GM12878 (cell line): ENCODE data around the gene ACAP2. TPM values are rescaled to one million over a fixed set of nuclear protein-coding genes. Genes with fewer than 3 reads are reported as not detected.

Experiments used
- ATAC-seq: fragments of 200-7000 bp; cut with Tn5 transposase; 3 replicates; pipeline ENCODE4 v1.9.1; 2020; ENCODE audit warnings: mild to moderate bottlenecking, moderate library complexity
- BruUV-seq: library from RNA; stranded (reverse); fragments of 400-500 nt; replicated peaks from 2 replicates; lab custom pipeline; 2021; lab: Mats Ljungman, UMichigan
- CTCF ChIA-PET: fragments of 300-600 bp; sonication (Branson Sonifier 250); formaldehyde crosslinking; extraction: SDS; loops from one replicate; lab custom pipeline; 2021; ENCODE audit warnings: inconsistent platforms; lab: Yijun Ruan, JAX
- POLR2A ChIA-PET: fragments of 350-600 bp; formaldehyde crosslinking; extraction: SDS; loops from one replicate; lab custom pipeline; 2021; ENCODE audit warnings: inconsistent platforms; lab: Charles Lee
- RAD21 ChIA-PET: fragments of 300-600 bp; sonication (Branson Sonifier 250); formaldehyde crosslinking; loops from one replicate; lab custom pipeline; 2023; ENCODE audit warnings: antibody characterized with exemption; ENCODE audit not compliant: unreplicated experiment; lab: Charles Lee
- SMC1A ChIA-PET: fragments of 300-600 bp; sonication (Branson Sonifier 250); formaldehyde crosslinking; loops from one replicate; lab custom pipeline; 2023; ENCODE audit not compliant: unreplicated experiment, uncharacterized antibody; lab: Charles Lee
- DNase-seq: peaks from one replicate; pipeline ENCODE4 v3.0.0-alpha.2; 2011; ENCODE audit warnings: low read depth, low spot score
- FAIRE-seq: peaks from 3 replicates; lab custom pipeline; 2011; peaks lifted over from hg19 to GRCh38; lab: Jason Lieb, UNC
- H2AFZ ChIP-seq: 2 replicates; pipeline ENCODE4 v1.6.0; 2011; ENCODE audit warnings: low read depth, low read length, control low read depth; ENCODE audit not compliant: control insufficient read depth
- H3K27ac ChIP-seq: 2 replicates; pipeline ENCODE4 v1.5.1; 2011; ENCODE audit warnings: control low read depth; ENCODE audit not compliant: control insufficient read depth, insufficient read depth
- H3K27me3 ChIP-seq, 2 experiments: replicated peaks in 1 of 2; 2 replicates each; pipeline versions ENCODE4 v1.6.0 to v1.6.1; 2011; ENCODE audit warnings: low read length in 1 of 2; ENCODE audit not compliant: control insufficient read depth in 2 of 2, insufficient read depth in 2 of 2
- H3K36me3 ChIP-seq, 2 experiments: 2 replicates each; pipeline ENCODE4 v1.5.1; 2011; ENCODE audit warnings: low read length in 1 of 2; ENCODE audit not compliant: control insufficient read depth in 2 of 2, insufficient read depth in 2 of 2
- H3K4me1 ChIP-seq: 2 replicates; pipeline ENCODE4 v1.6.1; 2011; ENCODE audit warnings: mild to moderate bottlenecking, low read length, moderate library complexity, mixed read lengths; ENCODE audit not compliant: control insufficient read depth, insufficient read depth
- H3K4me2 ChIP-seq: 2 replicates; pipeline ENCODE4 v1.6.0; 2011; ENCODE audit warnings: control low read depth; ENCODE audit not compliant: control insufficient read depth, insufficient read depth
- H3K4me3 ChIP-seq: fragments of 200-600 bp; sonication (generic); 2 replicates; pipeline ENCODE4 v1.5.1; 2016
- H3K79me2 ChIP-seq: 2 replicates; pipeline ENCODE4 v1.6.0; 2011; ENCODE audit warnings: low read length; ENCODE audit not compliant: control insufficient read depth, insufficient read depth
- H3K9ac ChIP-seq: 2 replicates; pipeline ENCODE4 v1.8.0; 2011; ENCODE audit warnings: low read length, control low read depth, mixed read lengths; ENCODE audit not compliant: control insufficient read depth, insufficient read depth
- H3K9me3 ChIP-seq: replicated peaks from 3 replicates; pipeline ENCODE4 v1.5.1; 2011; ENCODE audit warnings: mild to moderate bottlenecking, low read length; ENCODE audit not compliant: control insufficient read depth, insufficient read depth
- H4K20me1 ChIP-seq: 2 replicates; pipeline ENCODE4 v1.6.0; 2011; ENCODE audit not compliant: control insufficient read depth, insufficient read depth
- CBFB ChIP-seq: IDR thresholded peaks from 2 replicates; pipeline ENCODE4 v1.6.1; 2016; ENCODE audit warnings: antibody characterized with exemption, low read depth
- EED ChIP-seq: sonication (generic); IDR thresholded peaks from 2 replicates; pipeline ENCODE4 v1.6.1; 2016; ENCODE audit warnings: antibody characterized with exemption, low read depth
- EGR1 ChIP-seq, 2 experiments: IDR thresholded peaks; 1 replicate in 1 of 2; 2 replicates in 1 of 2; pipeline ENCODE4 v1.6.1; 2011 to 2012; ENCODE audit warnings: low read depth in 2 of 2, low read length in 2 of 2, borderline replicate concordance in 1 of 2, mild to moderate bottlenecking in 1 of 2, moderate library complexity in 1 of 2
- EZH2 ChIP-seq: IDR thresholded peaks from 2 replicates; pipeline ENCODE4 v1.6.1; 2012; ENCODE audit warnings: low read depth, mild to moderate bottlenecking, control low read depth, inconsistent platforms, low read length, borderline replicate concordance; ENCODE audit not compliant: control insufficient read depth
- FOS ChIP-seq: IDR thresholded peaks from 3 replicates; pipeline ENCODE4 v1.6.1; 2011; ENCODE audit warnings: borderline replicate concordance; ENCODE audit not compliant: insufficient read length; ENCODE audit errors: extremely low read depth
- IKZF2 ChIP-seq, 2 experiments: fragments of 450-650 bp; IDR thresholded peaks; 2 replicates each; pipeline ENCODE4 v1.6.1; 2017; ENCODE audit warnings: mild to moderate bottlenecking in 2 of 2, moderate library complexity in 2 of 2
- IRF3 ChIP-seq: fragments of 450-650 bp; IDR thresholded peaks from 2 replicates; pipeline ENCODE4 v1.6.1; 2014; ENCODE audit warnings: mild to moderate bottlenecking
- MEF2B ChIP-seq: fragments of 450-650 bp; IDR thresholded peaks from 2 replicates; pipeline ENCODE4 v1.6.1; 2018; ENCODE audit warnings: mild to moderate bottlenecking, moderate library complexity; ENCODE audit not compliant: partially characterized antibody, poor library complexity, severe bottlenecking
- NFIC ChIP-seq: IDR thresholded peaks from 2 replicates; pipeline ENCODE4 v1.6.1; 2012; ENCODE audit warnings: low read depth, mild to moderate bottlenecking, inconsistent platforms, low read length, moderate library complexity
- POLR2A ChIP-seq: IDR thresholded peaks from 2 replicates; pipeline ENCODE4 v1.6.1; 2011; ENCODE audit warnings: low read depth, mild to moderate bottlenecking, low read length
- POLR2AphosphoS2 ChIP-seq: IDR thresholded peaks from 2 replicates; pipeline ENCODE4 v1.6.1; 2011; ENCODE audit warnings: low read depth, mild to moderate bottlenecking, low read length, improper control_type of control experiment, moderate library complexity
- RELA ChIP-seq: fragments of 450-650 bp; IDR thresholded peaks from 2 replicates; pipeline ENCODE4 v1.8.0; 2014; ENCODE audit warnings: borderline replicate concordance; ENCODE audit not compliant: partially characterized antibody
- RELB ChIP-seq: fragments of 450-650 bp; IDR thresholded peaks from 2 replicates; pipeline ENCODE4 v1.6.1; 2017; ENCODE audit warnings: low read depth, mild to moderate bottlenecking, moderate library complexity
- RUNX3 ChIP-seq: IDR thresholded peaks from 2 replicates; pipeline ENCODE4 v1.6.1; 2012; ENCODE audit warnings: low read length, inconsistent platforms
- SMAD5 ChIP-seq: IDR thresholded peaks from 2 replicates; pipeline ENCODE4 v1.6.1; 2016; ENCODE audit warnings: antibody characterized with exemption, low read depth
- STAT3 ChIP-seq: IDR thresholded peaks from 2 replicates; pipeline ENCODE4 v1.6.1; 2011; ENCODE audit warnings: low read depth, low read length, improper control_type of control experiment
- TCF12 ChIP-seq: IDR thresholded peaks from 2 replicates; pipeline ENCODE4 v1.6.1; 2011; ENCODE audit warnings: low read depth, mild to moderate bottlenecking, low read length
- TCF3 ChIP-seq: IDR thresholded peaks from 2 replicates; pipeline ENCODE4 v1.6.1; 2012; ENCODE audit warnings: low read depth, mild to moderate bottlenecking, low read length, borderline replicate concordance; ENCODE audit not compliant: insufficient read depth
- TCF7 ChIP-seq: IDR thresholded peaks from 2 replicates; pipeline ENCODE4 v1.6.1; 2014; ENCODE audit warnings: antibody characterized with exemption, borderline replicate concordance
- YY1 ChIP-seq: IDR thresholded peaks from 2 replicates; pipeline ENCODE4 v1.6.1; 2011; ENCODE audit warnings: low read depth, mild to moderate bottlenecking, low read length
- ZNF207 ChIP-seq: fragments of 450-650 bp; IDR thresholded peaks from 2 replicates; pipeline ENCODE4 v1.6.1; 2014; ENCODE audit warnings: antibody characterized with exemption, mild to moderate bottlenecking, borderline replicate concordance
- WGBS: methylation state at CpG from one replicate; pipeline ENCODE4 v1.1.6; 2016; ENCODE audit warnings: low lambda C conversion rate; ENCODE audit not compliant: insufficient replicate concordance, insufficient coverage; ENCODE audit errors: missing lambda C conversion rate; 5-methylcytosine and 5-hydroxymethylcytosine counted together
- in situ Hi-C: fragments of 300-500 bp; cut with MboI; formaldehyde crosslinking; loops from 9 replicates; pipeline ENCODE4 v1.14.3; 2018; ENCODE audit warnings: mixed read lengths
- intact Hi-C: fragments of 100-400 bp; cut with micrococcal nuclease; formaldehyde crosslinking; loops from one replicate; pipeline ENCODE4 v1.14.2; 2022; ENCODE audit not compliant: unreplicated experiment
- polyA plus RNA-seq, 11 experiments: library from polyadenylated mRNA; depleted of rRNA in 4 of 11; unstranded in 6 of 11; stranded (reverse) in 5 of 11; fragments of >200 nt; fragmentation: Nextera tagmentation in 4 of 11; fragmentation: Illumina TruSeq in 1 of 11; extraction: Ambion mirVana in 4 of 11; extraction: Trizol in 1 of 11; gene quantifications; 1 replicate in 1 of 11; 2 replicates in 10 of 11; pipeline versions ENCODE4 v1.2.1 to v1.2.3, GENCODE V29; 2011 to 2016; ENCODE audit warnings: inconsistent platforms in 2 of 11, missing spikeins in 2 of 11, low read depth in 1 of 11
- total RNA-seq, 4 experiments: library from RNA; depleted of rRNA in 3 of 4; stranded (reverse); fragments of >200 nt in 3 of 4; fragmentation: Illumina TruSeq in 1 of 4; extraction: Trizol in 1 of 4; gene quantifications; 2 replicates each; pipeline versions ENCODE4 v1.2.1 to v1.2.3, GENCODE V29; 2013 to 2021
- TF ChIP-seq, protein P1 (sequence below): fragments of 450-650 bp; IDR thresholded peaks from 2 replicates; pipeline ENCODE4 v1.6.1; 2017; ENCODE audit warnings: borderline replicate concordance

Gene ACAP2
- total and polyA plus RNA-seq, 10 of the 15 experiments (the other 5 are each of a cell fraction or from before 2014, with no cell fraction given): 7.1 to 53.8 (median 35.7) TPM

DNA sequence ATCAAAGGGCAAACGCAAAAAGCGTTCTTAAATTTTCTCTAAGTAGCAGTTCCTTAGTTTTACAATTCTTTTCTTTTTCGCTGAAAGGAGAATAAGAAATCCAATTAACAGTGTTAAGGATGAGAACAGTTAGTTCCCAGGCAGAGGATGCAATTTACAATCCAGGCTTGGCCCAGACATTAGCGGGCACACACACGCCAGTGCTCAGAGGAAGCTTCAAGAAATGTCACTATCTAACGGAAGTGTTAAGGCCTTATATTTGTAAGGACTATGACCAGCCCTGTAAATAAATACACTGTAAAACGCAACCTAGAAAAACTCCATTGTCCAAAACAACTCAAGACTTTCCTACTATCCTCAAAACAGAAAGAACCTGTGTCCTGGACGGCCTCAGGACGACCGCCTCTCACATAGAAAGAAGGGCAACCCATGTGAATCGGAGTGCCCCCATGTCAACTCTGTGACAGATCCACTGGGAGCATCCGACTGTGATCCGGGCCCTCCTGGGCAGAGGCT is 1.3 kb downstream of the ACAP2 start:
- under 1% methylated on average over 13 of the region's 13 CpGs for WGBS
- Histone ChIP-seq H3K4me1 (peaks cover 7% of the 10 kb centered on the region), H3K79me2 (peaks cover 60% of the 10 kb centered on the region), H3K4me3 (peak overlapping the region; percentile 89), H3K4me2 (peak overlapping the region; percentile 70), H2AFZ (peak overlapping the region; percentile 90; the same call in 1 of the 2 replicates), H3K9ac (peak overlapping the region; percentile 88), H3K9me3 (no peaks in the 10 kb centered on the region; the same call in 2 of the 3 replicates), H3K27ac (peak overlapping the region; percentile 82), H3K36me3 (no peaks in the 10 kb centered on the region), H4K20me1 (no peaks in the 10 kb centered on the region), H3K27me3 (no peaks in the 10 kb centered on the region)
- ATAC-seq (no peak), FAIRE-seq (peak; percentile 41), DNase-seq (no peak)
- BruUV-seq: no TSS peak
- ChIA-PET RAD21 (interaction anchor here (0.7 to 5.0 kb wide), 12 partner anchors 21 to 769 kb away, joined by 3 to 49 read pairs (median 4); partner anchors contain the start of genes PPP1R2 and XXYLT1), SMC1A (interaction anchor here (0.7 to 5.3 kb wide), 17 partner anchors 10 to 297 kb away, joined by 3 to 63 read pairs (median 4); partner anchors contain the start of gene XXYLT1), CTCF (interaction anchor here (1.2 to 7.0 kb wide), 7 partner anchors 27 to 171 kb away, joined by 3 to 51 read pairs (median 3); partner anchors contain the start of gene XXYLT1), POLR2A (interaction anchor here (0.6 to 3.7 kb wide), 15 partner anchors 26 to 342 kb away, joined by 3 to 29 read pairs (median 4); partner anchors contain the start of gene XXYLT1)
- intact Hi-C loops: loop anchor here (5.0 kb wide), 1 partner anchor 144 kb away; no protein-coding TSS in a partner anchor
- in situ Hi-C loops: loop anchor here (10.0 kb wide), 1 partner anchor 767 kb away; the partner anchor contains the start of gene LSG1
- TF ChIP-seq ZNF207: no peak
- TF ChIP-seq TCF3: no peak
- TF ChIP-seq POLR2A: no peak
- TF ChIP-seq EZH2: no peak
- no peak for TF ChIP-seq STAT3
- no peak for TF ChIP-seq IRF3
- peak; percentile 16 to 37; a peak in 2 of 4 replicates for TF ChIP-seq IKZF2 (IDR thresholded peaks at IDR 0.05)
- TF ChIP-seq EGR1 (IDR thresholded peaks at IDR 0.05; ENCODE audit: borderline replicate concordance in 1 of 2, low read depth in 2 of 2, low read length in 2 of 2): no peak
- no peak for TF ChIP-seq FOS
- 0 out of 2 replicates have a peak, but pooled peaks have one; percentile 11 for TF ChIP-seq RELB
- TF ChIP-seq, protein P1, sequence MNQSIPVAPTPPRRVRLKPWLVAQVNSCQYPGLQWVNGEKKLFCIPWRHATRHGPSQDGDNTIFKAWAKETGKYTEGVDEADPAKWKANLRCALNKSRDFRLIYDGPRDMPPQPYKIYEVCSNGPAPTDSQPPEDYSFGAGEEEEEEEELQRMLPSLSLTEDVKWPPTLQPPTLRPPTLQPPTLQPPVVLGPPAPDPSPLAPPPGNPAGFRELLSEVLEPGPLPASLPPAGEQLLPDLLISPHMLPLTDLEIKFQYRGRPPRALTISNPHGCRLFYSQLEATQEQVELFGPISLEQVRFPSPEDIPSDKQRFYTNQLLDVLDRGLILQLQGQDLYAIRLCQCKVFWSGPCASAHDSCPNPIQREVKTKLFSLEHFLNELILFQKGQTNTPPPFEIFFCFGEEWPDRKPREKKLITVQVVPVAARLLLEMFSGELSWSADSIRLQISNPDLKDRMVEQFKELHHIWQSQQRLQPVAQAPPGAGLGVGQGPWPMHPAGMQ: no peak
- no peak for TF ChIP-seq SMAD5
- no peak for TF ChIP-seq TCF7
- no peak for TF ChIP-seq TCF12
- no peak for TF ChIP-seq CBFB
- no peak for TF ChIP-seq RELA
- TF ChIP-seq POLR2AphosphoS2: no peak
- TF ChIP-seq EED: peak; percentile 72
- TF ChIP-seq MEF2B: no peak
- no peak for TF ChIP-seq NFIC
- no peak for TF ChIP-seq RUNX3
- no peak for TF ChIP-seq YY1
